ENCODE data around the gene TKFC. TPM values are rescaled to one million over a fixed set of nuclear protein-coding genes. Genes with fewer than 3 reads are reported as not detected.

Gene TKFC
- total and polyA plus RNA-seq, 4 donors, result 18.9 to 82.0 (median 26.7) TPM

GRCh38 chr11:61307354-61307753, 25.7 kb upstream of the TKFC start:
- H3K4me1 ChIP-seq (ENCODE audit: control insufficient read depth in 1 of 2, insufficient read depth in 2 of 2, low read length in 2 of 2), result no peaks in the 10 kb centered on the region
- no peaks in the 10 kb centered on the region for H3K27me3 ChIP-seq (ENCODE audit: control insufficient read depth in 1 of 2, insufficient read depth in 2 of 2, low read length in 1 of 2)
- ATAC-seq (ENCODE audit: low FRiP score) (no peak), DNase-seq (no peak)
- H3K4me3 ChIP-seq (ENCODE audit: low read length in 2 of 2), result no peak overlapping the region
- intact Hi-C loops (cut with DNase I), result no loop called here
- H3K9me3 ChIP-seq (ENCODE audit: control insufficient read depth, low read length), result no peaks in the 10 kb centered on the region
- no peak overlapping the region for H3K27ac ChIP-seq (ENCODE audit: low read depth in 1 of 2, low read length in 2 of 2)
- H3K36me3 ChIP-seq (ENCODE audit: control insufficient read depth in 1 of 2, insufficient read depth in 2 of 2, low read length in 1 of 2), result peaks cover 25 to 29% of the 10 kb centered on the region in 2 donors
- 77 to 82% methylated on average over 1 of the region's 1 CpG for WGBS, 2 donors

- Histone ChIP-seq H3K4me1 (ENCODE audit: control insufficient read depth in 1 of 2, insufficient read depth in 2 of 2, low read length in 2 of 2) (no peaks in the 10 kb centered on the region), H3K4me3 (ENCODE audit: low read length in 2 of 2) (no peak overlapping the region), H3K36me3 (ENCODE audit: control insufficient read depth in 1 of 2, insufficient read depth in 2 of 2, low read length in 1 of 2) (peaks cover 22 to 26% of the 10 kb centered on the region in 2 donors), H3K9me3 (ENCODE audit: control insufficient read depth, low read length) (no peaks in the 10 kb centered on the region), H3K27me3 (ENCODE audit: control insufficient read depth in 1 of 2, insufficient read depth in 2 of 2, low read length in 1 of 2) (no peaks in the 10 kb centered on the region), H3K27ac (ENCODE audit: low read depth in 1 of 2, low read length in 2 of 2) (no peak overlapping the region)
- no peak for DNase-seq
- no peak for ATAC-seq (ENCODE audit: low FRiP score)
- intact Hi-C loops (cut with DNase I), result no loop called here
- WGBS, 2 donors, result 88 to 93% methylated on average over 4 of the region's 4 CpGs
Measured at GRCh38 chr11:61309141-61309540, 23.9 kb upstream of the TKFC start.

- intact Hi-C loops (cut with DNase I), result no loop called here
- 95 to 96% methylated on average over 7 of the region's 7 CpGs for WGBS, 2 donors
- DNase-seq, result no peak
- Histone ChIP-seq H3K36me3 (ENCODE audit: control insufficient read depth in 1 of 2, insufficient read depth in 2 of 2, low read length in 1 of 2) (peaks cover 22 to 28% of the 10 kb centered on the region in 2 donors), H3K4me3 (ENCODE audit: low read length in 2 of 2) (no peak overlapping the region), H3K27ac (ENCODE audit: low read depth in 1 of 2, low read length in 2 of 2) (no peak overlapping the region), H3K27me3 (ENCODE audit: control insufficient read depth in 1 of 2, insufficient read depth in 2 of 2, low read length in 1 of 2) (no peaks in the 10 kb centered on the region), H3K4me1 (ENCODE audit: control insufficient read depth in 1 of 2, insufficient read depth in 2 of 2, low read length in 2 of 2) (no peaks in the 10 kb centered on the region), H3K9me3 (ENCODE audit: control insufficient read depth, low read length) (no peaks in the 10 kb centered on the region)
- ATAC-seq (ENCODE audit: low FRiP score), result no peak
Measured at GRCh38 chr11:61309739-61310138, 23.3 kb upstream of the TKFC start.

- Histone ChIP-seq H3K27ac (ENCODE audit: low read depth in 1 of 2, low read length in 2 of 2) (no peak overlapping the region), H3K27me3 (ENCODE audit: control insufficient read depth in 1 of 2, insufficient read depth in 2 of 2, low read length in 1 of 2) (no peaks in the 10 kb centered on the region), H3K4me3 (ENCODE audit: low read length in 2 of 2) (no peak overlapping the region), H3K36me3 (ENCODE audit: control insufficient read depth in 1 of 2, insufficient read depth in 2 of 2, low read length in 1 of 2) (peaks cover 24 to 29% of the 10 kb centered on the region in 2 donors), H3K9me3 (ENCODE audit: control insufficient read depth, low read length) (no peaks in the 10 kb centered on the region), H3K4me1 (ENCODE audit: control insufficient read depth in 1 of 2, insufficient read depth in 2 of 2, low read length in 2 of 2) (no peaks in the 10 kb centered on the region)
- 87% methylated on average over 8 of the region's 8 CpGs for WGBS, 2 donors
- intact Hi-C loops (cut with DNase I), result no loop called here
- DNase-seq, result no peak
- ATAC-seq (ENCODE audit: low FRiP score), result no peak
Measured at GRCh38 chr11:61310749-61311148, 22.3 kb upstream of the TKFC start.

GRCh38 chr11:61315260-61315659, 17.8 kb upstream of the TKFC start:
- Histone ChIP-seq H3K9me3 (ENCODE audit: control insufficient read depth, low read length) (no peaks in the 10 kb centered on the region), H3K36me3 (ENCODE audit: control insufficient read depth in 1 of 2, insufficient read depth in 2 of 2, low read length in 1 of 2) (peaks cover 10 to 20% of the 10 kb centered on the region in 2 donors), H3K27ac (ENCODE audit: low read depth in 1 of 2, low read length in 2 of 2) (no peak overlapping the region), H3K27me3 (ENCODE audit: control insufficient read depth in 1 of 2, insufficient read depth in 2 of 2, low read length in 1 of 2) (no peaks in the 10 kb centered on the region), H3K4me3 (ENCODE audit: low read length in 2 of 2) (no peak overlapping the region), H3K4me1 (ENCODE audit: control insufficient read depth in 1 of 2, insufficient read depth in 2 of 2, low read length in 2 of 2) (no peaks in the 10 kb centered on the region)
- DNase-seq (no peak), ATAC-seq (ENCODE audit: low FRiP score) (no peak)
- intact Hi-C loops (cut with DNase I), result no loop called here
- WGBS, 2 donors, result 51 to 64% methylated on average over 2 of the region's 2 CpGs

GRCh38 chr11:61325649-61326414, 7.2 kb upstream of the TKFC start:
- H3K4me3 ChIP-seq (ENCODE audit: low read length in 2 of 2), result no peak overlapping the region
- H3K4me1 ChIP-seq (ENCODE audit: control insufficient read depth in 1 of 2, insufficient read depth in 2 of 2, low read length in 2 of 2), result no peaks in the 10 kb centered on the region
- H3K9me3 ChIP-seq (ENCODE audit: control insufficient read depth, low read length), result no peaks in the 10 kb centered on the region
- peaks cover 0 to 2% of the 10 kb centered on the region in 2 donors for H3K27me3 ChIP-seq (ENCODE audit: control insufficient read depth in 1 of 2, insufficient read depth in 2 of 2, low read length in 1 of 2)
- ATAC-seq (ENCODE audit: low FRiP score) (no peak), DNase-seq (peak in 1 of 2 donors; percentile 9)
- intact Hi-C loops (cut with DNase I), result no loop called here
- H3K27ac ChIP-seq (ENCODE audit: low read depth in 1 of 2, low read length in 2 of 2), result no peak overlapping the region
- 86 to 87% methylated on average over 2 of the region's 2 CpGs for WGBS, 2 donors
- peaks cover 7 to 13% of the 10 kb centered on the region in 2 donors for H3K36me3 ChIP-seq (ENCODE audit: control insufficient read depth in 1 of 2, insufficient read depth in 2 of 2, low read length in 1 of 2)

GRCh38 chr11:61327669-61328071, 5.4 kb upstream of the TKFC start:
- no peak for DNase-seq
- no peak overlapping the region for H3K4me3 ChIP-seq (ENCODE audit: low read length in 2 of 2)

GRCh38 chr11:61328351-61328750, 4.7 kb upstream of the TKFC start:
- WGBS, 2 donors, result 81 to 84% methylated on average over 9 of the region's 9 CpGs
- Histone ChIP-seq H3K4me1 (ENCODE audit: control insufficient read depth in 1 of 2, insufficient read depth in 2 of 2, low read length in 2 of 2) (peaks cover 0 to 4% of the 10 kb centered on the region in 2 donors), H3K27me3 (ENCODE audit: control insufficient read depth in 1 of 2, insufficient read depth in 2 of 2, low read length in 1 of 2) (no peaks in the 10 kb centered on the region), H3K27ac (ENCODE audit: low read depth in 1 of 2, low read length in 2 of 2) (no peak overlapping the region), H3K4me3 (ENCODE audit: low read length in 2 of 2) (no peak overlapping the region), H3K36me3 (ENCODE audit: control insufficient read depth in 1 of 2, insufficient read depth in 2 of 2, low read length in 1 of 2) (peaks cover 2 to 4% of the 10 kb centered on the region in 2 donors), H3K9me3 (ENCODE audit: control insufficient read depth, low read length) (no peaks in the 10 kb centered on the region)
- intact Hi-C loops (cut with DNase I), result no loop called here
- DNase-seq, result peak in 1 of 2 donors; percentile 41
- no peak for ATAC-seq (ENCODE audit: low FRiP score)

More at GRCh38 chr11:61327669-61328071, 5.4 kb upstream of the TKFC start:
- intact Hi-C loops (cut with DNase I), result no loop called here
- H3K36me3 ChIP-seq (ENCODE audit: control insufficient read depth in 1 of 2, insufficient read depth in 2 of 2, low read length in 1 of 2), result peaks cover 5 to 8% of the 10 kb centered on the region in 2 donors
- no peak overlapping the region for H3K27ac ChIP-seq (ENCODE audit: low read depth in 1 of 2, low read length in 2 of 2)
- H3K4me1 ChIP-seq (ENCODE audit: control insufficient read depth in 1 of 2, insufficient read depth in 2 of 2, low read length in 2 of 2), result peaks cover 0 to 4% of the 10 kb centered on the region in 2 donors
- no peak for ATAC-seq (ENCODE audit: low FRiP score)
- H3K9me3 ChIP-seq (ENCODE audit: control insufficient read depth, low read length), result no peaks in the 10 kb centered on the region
- peaks cover 0 to 2% of the 10 kb centered on the region in 2 donors for H3K27me3 ChIP-seq (ENCODE audit: control insufficient read depth in 1 of 2, insufficient read depth in 2 of 2, low read length in 1 of 2)

- Histone ChIP-seq H3K4me1 (ENCODE audit: control insufficient read depth in 1 of 2, insufficient read depth in 2 of 2, low read length in 2 of 2) (peaks cover 0 to 4% of the 10 kb centered on the region in 2 donors), H3K27ac (ENCODE audit: low read depth in 1 of 2, low read length in 2 of 2) (no peak overlapping the region), H3K36me3 (ENCODE audit: control insufficient read depth in 1 of 2, insufficient read depth in 2 of 2, low read length in 1 of 2) (peaks cover 0 to 4% of the 10 kb centered on the region in 2 donors), H3K27me3 (ENCODE audit: control insufficient read depth in 1 of 2, insufficient read depth in 2 of 2, low read length in 1 of 2) (no peaks in the 10 kb centered on the region), H3K4me3 (ENCODE audit: low read length in 2 of 2) (no peak overlapping the region), H3K9me3 (ENCODE audit: control insufficient read depth, low read length) (no peaks in the 10 kb centered on the region)
- WGBS, 2 donors, result 91 to 93% methylated on average over 4 of the region's 4 CpGs
- intact Hi-C loops (cut with DNase I), result no loop called here
- ATAC-seq (ENCODE audit: low FRiP score) (no peak), DNase-seq (no peak)
Measured at GRCh38 chr11:61329871-61330270, 3.2 kb upstream of the TKFC start.
